HG03103 (cell line): ENCODE data around the gene TPR.

Experiments
- ATAC-seq: cut with Tn5 transposase; IDR thresholded peaks from one replicate; pipeline ENCODE4 v1.9.1; 2021; ENCODE audit warnings: low read depth; ENCODE audit not compliant: unreplicated experiment

Gene TPR

DNA sequence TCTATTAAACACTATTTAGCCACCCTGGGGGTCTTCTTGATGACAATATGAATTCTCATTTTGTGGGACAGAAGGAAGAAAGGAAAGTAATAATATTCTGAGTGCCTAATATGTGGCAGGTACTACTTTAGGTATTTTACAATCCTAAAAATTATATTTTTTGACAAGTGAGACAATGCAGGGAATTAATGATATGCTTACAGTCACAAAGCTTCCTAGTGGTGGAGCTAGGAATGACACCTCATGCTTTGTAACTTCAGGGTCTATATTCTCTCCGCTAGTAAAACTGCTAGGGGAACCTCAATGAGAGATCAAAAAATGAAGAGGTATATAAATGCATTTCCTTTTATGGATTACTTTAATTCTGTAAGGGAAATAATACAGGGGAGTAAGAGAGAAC is 44.3 kb downstream of the TPR start:
- ATAC-seq, result no peak

GRCh38 chr1:186327331-186327730 is 47.7 kb downstream of the TPR start:
- no peak for ATAC-seq

GRCh38 chr1:186326009-186326408 is 49.0 kb downstream of the TPR start:
- ATAC-seq, result no peak

- no peak for ATAC-seq
Observed at GRCh38 chr1:186325239-186325638, 49.8 kb downstream of the TPR start.

- no peak for ATAC-seq
Observed at GRCh38 chr1:186323865-186324264, 51.2 kb downstream of the TPR start.

- ATAC-seq, result no peak
Observed at GRCh38 chr1:186315570-186315969, 59.5 kb downstream of the TPR start.

GRCh38 chr1:186311375-186312051 is 63.5 kb downstream of the TPR start:
- no peak for ATAC-seq

DNA sequence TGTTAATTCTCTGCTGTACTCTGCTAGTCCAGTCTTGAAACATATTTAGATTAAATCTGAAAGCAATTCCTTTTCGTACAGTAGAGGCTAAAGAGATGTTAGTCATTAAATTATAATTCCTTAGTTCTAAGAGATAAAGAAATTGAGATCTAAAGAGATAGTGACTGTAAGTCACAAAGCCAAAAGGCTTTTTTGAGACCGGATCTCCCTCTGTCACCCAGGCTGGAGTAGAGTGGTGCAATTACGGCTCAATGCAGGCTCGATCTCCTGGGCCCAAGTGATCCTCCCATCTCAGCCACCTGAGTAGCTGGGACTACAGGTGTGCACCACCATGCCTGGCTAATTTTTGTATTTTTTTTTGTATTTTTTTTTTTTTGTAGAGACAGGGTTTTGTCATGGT is 64.7 kb downstream of the TPR start:
- no peak for ATAC-seq

- no peak for ATAC-seq
Observed at GRCh38 chr1:186308264-186309060, 66.6 kb downstream of the TPR start.

DNA sequence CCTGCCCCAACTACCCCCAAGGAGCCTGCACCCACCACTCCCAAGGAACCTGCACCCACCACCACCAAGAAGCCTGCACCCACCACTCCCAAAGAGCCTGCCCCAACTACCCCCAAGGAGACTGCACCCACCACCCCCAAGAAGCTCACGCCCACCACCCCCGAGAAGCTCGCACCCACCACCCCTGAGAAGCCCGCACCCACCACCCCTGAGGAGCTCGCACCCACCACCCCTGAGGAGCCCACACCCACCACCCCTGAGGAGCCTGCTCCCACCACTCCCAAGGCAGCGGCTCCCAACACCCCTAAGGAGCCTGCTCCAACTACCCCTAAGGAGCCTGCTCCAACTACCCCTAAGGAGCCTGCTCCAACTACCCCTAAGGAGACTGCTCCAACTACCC is 67.6 kb downstream of the TPR start:
- no peak for ATAC-seq

DNA sequence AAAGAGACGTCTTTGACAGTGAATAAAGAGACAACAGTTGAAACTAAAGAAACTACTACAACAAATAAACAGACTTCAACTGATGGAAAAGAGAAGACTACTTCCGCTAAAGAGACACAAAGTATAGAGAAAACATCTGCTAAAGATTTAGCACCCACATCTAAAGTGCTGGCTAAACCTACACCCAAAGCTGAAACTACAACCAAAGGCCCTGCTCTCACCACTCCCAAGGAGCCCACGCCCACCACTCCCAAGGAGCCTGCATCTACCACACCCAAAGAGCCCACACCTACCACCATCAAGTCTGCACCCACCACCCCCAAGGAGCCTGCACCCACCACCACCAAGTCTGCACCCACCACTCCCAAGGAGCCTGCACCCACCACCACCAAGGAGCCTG is 68.5 kb downstream of the TPR start:
- no peak for ATAC-seq

DNA sequence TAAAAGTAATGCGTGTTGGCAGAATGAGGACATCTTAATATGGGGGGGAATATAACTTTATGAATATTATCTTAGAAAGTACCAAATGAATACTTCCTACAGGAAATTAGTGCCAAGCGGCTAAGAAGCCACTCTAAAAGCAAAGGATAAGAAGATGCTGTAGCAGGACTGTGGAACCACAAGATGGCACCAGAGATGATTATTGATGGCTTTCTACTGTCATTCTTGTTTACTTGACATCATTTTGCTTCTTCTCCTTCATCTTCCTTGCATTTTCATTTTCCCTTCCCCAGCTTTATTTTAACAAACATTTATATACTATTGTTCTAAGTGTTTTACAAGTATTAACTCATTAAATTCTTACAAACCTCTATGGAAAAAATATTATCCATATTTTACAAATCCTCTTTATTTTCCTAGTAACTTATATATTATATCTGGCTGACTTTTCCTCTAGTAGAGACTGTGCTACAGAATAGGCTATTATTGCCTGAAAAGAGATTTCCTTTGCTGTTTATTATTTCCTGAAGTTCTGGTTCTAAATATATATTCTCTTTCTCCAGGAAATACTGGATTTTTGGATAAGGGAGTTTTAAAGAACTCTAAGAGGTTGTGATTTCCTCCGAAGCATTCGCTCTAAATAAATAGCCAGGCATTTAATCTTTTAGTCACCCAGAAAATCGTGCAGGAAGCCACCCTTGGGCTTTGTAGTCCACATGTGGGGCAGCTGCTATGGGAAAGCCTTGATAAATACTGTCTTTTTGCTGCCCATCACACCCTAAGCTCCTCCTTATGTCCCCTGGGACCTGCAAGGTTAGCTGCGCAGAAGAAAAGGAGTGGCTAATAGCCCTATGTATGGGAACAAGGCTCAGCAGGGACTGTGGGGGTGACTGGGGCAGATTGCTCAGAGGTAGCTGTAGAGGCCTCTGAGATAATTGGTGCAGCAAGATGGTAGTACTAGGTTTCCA is 69.8 kb downstream of the TPR start:
- no peak for ATAC-seq

DNA sequence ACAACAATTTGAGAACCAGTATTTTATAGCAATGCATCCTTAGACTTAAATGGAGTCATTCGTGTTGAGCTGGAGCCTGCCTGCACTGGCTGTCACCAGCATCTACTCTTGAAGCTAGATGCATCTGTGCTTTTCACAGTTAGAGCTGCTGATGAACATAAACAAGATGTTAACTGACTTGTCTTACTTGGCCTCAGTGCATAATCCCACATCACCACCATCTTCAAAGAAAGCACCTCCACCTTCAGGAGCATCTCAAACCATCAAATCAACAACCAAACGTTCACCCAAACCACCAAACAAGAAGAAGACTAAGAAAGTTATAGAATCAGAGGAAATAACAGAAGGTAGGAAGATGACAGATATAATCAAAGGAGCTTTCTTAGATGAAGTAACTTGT is 71.1 kb downstream of the TPR start:
- no peak for ATAC-seq

- no peak for ATAC-seq
Observed at GRCh38 chr1:186302381-186302920, 72.6 kb downstream of the TPR start.

- ATAC-seq, result no peak
Observed at GRCh38 chr1:186301448-186301847, 73.6 kb downstream of the TPR start.

DNA sequence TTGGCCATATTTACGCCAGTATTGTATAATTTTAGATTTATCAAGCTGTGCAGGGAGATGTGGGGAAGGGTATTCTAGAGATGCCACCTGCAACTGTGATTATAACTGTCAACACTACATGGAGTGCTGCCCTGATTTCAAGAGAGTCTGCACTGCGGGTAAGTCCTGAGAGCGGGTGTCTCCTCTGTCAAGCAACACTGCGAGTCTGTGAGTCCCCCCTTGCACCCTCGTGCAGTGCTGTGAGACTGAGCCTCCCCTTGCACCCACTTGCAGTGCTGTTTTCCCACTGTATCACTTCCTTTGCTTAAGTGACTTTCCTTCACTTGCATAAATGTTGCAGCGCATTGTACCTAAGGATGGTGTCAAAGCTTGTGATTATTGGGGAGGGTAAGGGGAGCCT is 75.0 kb downstream of the TPR start:
- ATAC-seq, result no peak

DNA sequence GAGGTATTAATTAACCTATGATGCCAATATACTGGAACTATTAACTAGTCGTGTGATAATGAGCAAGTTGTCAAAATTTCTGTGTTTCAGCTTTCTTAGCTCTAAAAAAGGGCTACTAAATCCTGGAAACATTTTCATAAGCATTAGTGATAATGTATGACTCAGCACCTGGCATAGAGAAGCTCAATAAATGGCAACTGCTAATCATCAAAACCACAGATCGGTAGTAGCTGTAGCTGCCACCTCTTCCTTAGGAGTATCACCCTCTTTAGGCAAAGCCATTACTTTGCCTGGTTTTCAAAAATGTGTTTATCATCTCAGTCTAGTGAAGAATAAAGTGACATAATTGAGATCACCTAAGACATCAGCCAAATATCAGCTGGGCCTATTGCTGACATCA is 75.5 kb downstream of the TPR start:
- no peak for ATAC-seq

- no peak for ATAC-seq
Observed at GRCh38 chr1:186298851-186299250, 76.2 kb downstream of the TPR start.

DNA sequence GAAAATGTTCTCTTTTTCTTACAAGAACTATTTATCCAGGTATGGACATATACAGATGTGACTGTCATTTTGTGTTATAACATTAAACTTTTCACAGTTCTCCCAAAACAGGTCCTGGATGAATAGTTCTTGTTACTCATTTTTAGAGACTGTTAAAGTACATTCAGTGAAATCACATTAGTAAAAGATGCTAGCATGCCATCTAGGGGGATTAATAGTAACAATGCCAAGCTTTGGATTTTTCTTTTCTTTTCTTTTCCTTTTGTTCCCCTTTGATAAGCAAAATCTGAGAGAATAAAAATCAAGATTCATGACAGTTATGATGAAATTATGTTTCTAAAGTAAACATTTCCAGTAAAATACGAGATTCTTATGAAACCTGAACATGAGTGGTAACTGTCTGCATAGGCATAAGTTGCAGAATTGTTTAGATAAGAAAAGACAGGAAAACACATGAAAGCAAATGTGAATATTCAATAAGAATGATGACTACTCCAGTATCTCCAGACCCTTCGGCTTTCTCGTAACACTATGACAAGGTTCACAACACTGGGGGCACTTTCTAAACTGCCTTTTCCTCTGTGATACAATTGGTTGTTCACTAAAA is 77.5 kb downstream of the TPR start:
- ATAC-seq, result no peak

- no peak for ATAC-seq
Observed at GRCh38 chr1:186295980-186296379, 79.1 kb downstream of the TPR start, which contains the start of gene PRG4. PRG4 (plus strand) TSS chr1:186296279.
